OCI-LY1 (cell line): Measurements from ENCODE around the gene COL11A1.
"Not testable (repeated sequence)": the region's sequence is repeated elsewhere in the genome, so short reads cannot be mapped to it uniquely, and the experiment has no call there.

Experiments
- EZH2 ChIP-seq: fragments of 200-600 bp; sonication (generic), shearing (Covaris generic); IDR thresholded peaks from 2 replicates; pipeline ENCODE4 v1.8.0; 2017; ENCODE audit warnings: borderline replicate concordance, mixed run types, mild to moderate bottlenecking, antibody characterized with exemption, low read length, moderate library complexity, mixed read lengths
- TF ChIP-seq, protein P1 (sequence below): fragments of 200-600 bp; sonication (generic), shearing (Covaris generic); IDR thresholded peaks from 2 replicates; pipeline ENCODE4 v1.5.1; 2017; ENCODE audit warnings: mild to moderate bottlenecking, antibody characterized with exemption, low read length, moderate library complexity, mixed read lengths

DNA sequence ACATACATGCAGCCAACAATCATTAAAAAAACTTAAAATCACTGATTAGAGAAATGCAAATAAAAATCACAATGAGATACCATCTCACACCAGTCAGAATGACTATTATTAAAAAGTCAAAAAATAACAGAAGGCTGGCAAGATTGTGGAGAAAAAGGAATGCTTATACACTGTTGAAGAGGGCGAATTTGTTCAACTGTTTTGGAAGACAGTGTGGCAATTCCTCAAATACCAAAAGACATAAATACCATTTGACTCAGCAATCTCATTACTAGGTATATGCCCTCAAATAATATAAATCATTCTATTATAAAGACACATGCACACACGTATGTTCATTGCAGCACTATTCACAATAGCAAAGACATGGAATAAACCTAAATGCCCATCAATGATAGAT lies 19.9 kb upstream of the COL11A1 start:
- TF ChIP-seq, protein P1, sequence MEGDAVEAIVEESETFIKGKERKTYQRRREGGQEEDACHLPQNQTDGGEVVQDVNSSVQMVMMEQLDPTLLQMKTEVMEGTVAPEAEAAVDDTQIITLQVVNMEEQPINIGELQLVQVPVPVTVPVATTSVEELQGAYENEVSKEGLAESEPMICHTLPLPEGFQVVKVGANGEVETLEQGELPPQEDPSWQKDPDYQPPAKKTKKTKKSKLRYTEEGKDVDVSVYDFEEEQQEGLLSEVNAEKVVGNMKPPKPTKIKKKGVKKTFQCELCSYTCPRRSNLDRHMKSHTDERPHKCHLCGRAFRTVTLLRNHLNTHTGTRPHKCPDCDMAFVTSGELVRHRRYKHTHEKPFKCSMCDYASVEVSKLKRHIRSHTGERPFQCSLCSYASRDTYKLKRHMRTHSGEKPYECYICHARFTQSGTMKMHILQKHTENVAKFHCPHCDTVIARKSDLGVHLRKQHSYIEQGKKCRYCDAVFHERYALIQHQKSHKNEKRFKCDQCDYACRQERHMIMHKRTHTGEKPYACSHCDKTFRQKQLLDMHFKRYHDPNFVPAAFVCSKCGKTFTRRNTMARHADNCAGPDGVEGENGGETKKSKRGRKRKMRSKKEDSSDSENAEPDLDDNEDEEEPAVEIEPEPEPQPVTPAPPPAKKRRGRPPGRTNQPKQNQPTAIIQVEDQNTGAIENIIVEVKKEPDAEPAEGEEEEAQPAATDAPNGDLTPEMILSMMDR: not testable (repeated sequence)
- TF ChIP-seq EZH2: not testable (repeated sequence)
